Activated naive CD4-positive, alpha-beta T cell treated with anti-CD3 and anti-CD28 coated beads, Interleukin-2, amount 10 ng/mL, durations not matched to agents 7 days and 5 days (primary cell): ENCODE results near the gene DNAH9.
"Not testable (repeated sequence)": the region's sequence is repeated elsewhere in the genome, so short reads cannot be mapped to it uniquely, and the experiment has no call there.

ENCODE experiments used
- CTCF ChIA-PET: fragments of 350-600 bp; sonication (Branson Sonifier 250); formaldehyde crosslinking; loops from one replicate; lab custom pipeline; 2021; ENCODE audit warnings: antibody characterized with exemption; lab: Charles Lee
- DNase-seq: peaks from one replicate; pipeline ENCODE4 v3.0.0-alpha.2; 2020
- H3K27ac Mint-ChIP-seq: one replicate; pipeline ENCODE4 v1.8.0; 2021; ENCODE audit warnings: mild to moderate bottlenecking, moderate library complexity, mixed read lengths
- H3K27me3 Mint-ChIP-seq: one replicate; pipeline ENCODE4 v1.8.0; 2021; ENCODE audit warnings: mild to moderate bottlenecking, mixed read lengths
- H3K36me3 Mint-ChIP-seq: one replicate; pipeline ENCODE4 v1.8.0; 2021; ENCODE audit warnings: mixed read lengths
- H3K4me1 Mint-ChIP-seq: one replicate; pipeline ENCODE4 v1.8.0; 2021; ENCODE audit warnings: mixed read lengths
- H3K4me3 Mint-ChIP-seq: one replicate; pipeline ENCODE4 v1.8.0; 2021; ENCODE audit warnings: mild to moderate bottlenecking, moderate library complexity, mixed read lengths
- H3K9me3 Mint-ChIP-seq: one replicate; pipeline ENCODE4 v1.8.0; 2021; ENCODE audit warnings: mixed read lengths

DNAH9 gene

DNA sequence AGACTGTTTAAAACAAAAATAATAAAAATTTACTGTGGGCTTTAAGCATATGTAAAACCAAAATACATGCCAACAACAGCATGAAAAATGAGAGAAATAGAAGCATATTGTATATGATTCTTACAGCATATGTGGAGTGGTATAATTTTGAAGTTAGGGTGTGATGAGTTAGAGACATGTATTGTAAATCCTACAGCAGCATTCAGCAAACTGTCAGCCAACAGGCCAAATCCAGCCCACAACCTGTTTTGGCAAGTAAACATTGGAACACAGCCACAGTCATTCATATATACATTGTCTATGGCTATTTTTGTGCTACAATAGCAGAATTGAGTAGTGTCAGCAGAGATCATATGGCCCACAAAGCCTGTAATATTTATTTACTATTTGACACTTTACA, 356.7 kb downstream of the DNAH9 start:
- H3K9me3 Mint-ChIP-seq, result peaks cover 21% of the 10 kb centered on the region
- H3K4me3 Mint-ChIP-seq, result no peak overlapping the region
- DNase-seq, result no peak
- H3K27ac Mint-ChIP-seq, result no peak overlapping the region
- no peaks in the 10 kb centered on the region for H3K36me3 Mint-ChIP-seq
- H3K4me1 Mint-ChIP-seq, result no peaks in the 10 kb centered on the region
- no peaks in the 10 kb centered on the region for H3K27me3 Mint-ChIP-seq
- CTCF ChIA-PET, result no interaction called here

DNA sequence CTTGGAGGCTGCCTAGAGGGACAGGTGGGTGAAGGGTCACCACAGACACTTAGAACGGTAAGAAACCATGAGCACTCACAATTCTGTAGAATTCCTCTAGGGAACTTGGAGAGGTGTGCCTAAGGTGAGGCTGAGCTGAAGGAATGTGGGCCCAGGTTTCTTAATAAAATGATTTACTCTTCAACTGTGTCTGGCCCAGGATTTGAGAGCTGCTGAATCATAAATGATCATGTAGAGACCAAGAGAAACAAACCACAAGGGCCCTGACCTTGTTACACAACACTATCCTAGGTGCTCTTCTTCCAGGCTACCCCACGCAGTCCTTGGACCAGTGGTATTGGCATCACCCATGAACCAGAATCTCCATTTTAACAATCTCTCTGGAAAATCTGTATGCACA, 371.3 kb downstream of the DNAH9 start:
- Mint-ChIP-seq H3K27me3 (no peaks in the 10 kb centered on the region), H3K4me1 (no peaks in the 10 kb centered on the region), H3K36me3 (peaks cover 4% of the 10 kb centered on the region), H3K4me3 (no peak overlapping the region), H3K9me3 (peaks cover 33% of the 10 kb centered on the region), H3K27ac (no peak overlapping the region)
- CTCF ChIA-PET, result no interaction called here
- DNase-seq, result no peak

- peaks cover 16% of the 10 kb centered on the region for H3K9me3 Mint-ChIP-seq
- H3K4me3 Mint-ChIP-seq, H3K4me1 Mint-ChIP-seq, H3K27me3 Mint-ChIP-seq, H3K27ac Mint-ChIP-seq, CTCF ChIA-PET, DNase-seq: not testable (repeated sequence)
- peaks cover 22% of the 10 kb centered on the region for H3K36me3 Mint-ChIP-seq
These were observed 374.5 kb downstream of the DNAH9 start for GRCh38 chr17:11972741-11973140.

DNA sequence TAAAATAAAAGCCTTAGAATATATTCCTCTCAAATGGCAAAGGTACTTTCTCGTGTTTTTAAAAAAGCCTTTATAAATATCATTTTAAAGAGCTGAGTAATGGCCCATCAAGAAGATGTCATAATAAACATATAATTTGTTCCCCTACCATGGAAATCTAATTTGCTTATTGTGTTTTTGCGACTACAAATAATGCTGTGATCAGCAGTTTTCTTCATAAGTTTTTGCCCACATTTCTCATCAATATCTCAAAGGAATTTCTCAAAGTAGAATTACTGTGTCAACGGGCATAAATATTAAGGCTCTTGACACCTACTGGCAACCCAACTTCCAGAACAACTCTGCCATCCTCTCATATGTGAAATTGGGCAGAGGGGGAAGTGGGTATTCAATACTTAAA, 381.5 kb downstream of the DNAH9 start:
- H3K27ac Mint-ChIP-seq, result no peak overlapping the region
- H3K9me3 Mint-ChIP-seq, result no peaks in the 10 kb centered on the region
- no peaks in the 10 kb centered on the region for H3K4me1 Mint-ChIP-seq
- no peaks in the 10 kb centered on the region for H3K27me3 Mint-ChIP-seq
- no peak overlapping the region for H3K4me3 Mint-ChIP-seq
- peaks cover 62% of the 10 kb centered on the region for H3K36me3 Mint-ChIP-seq
- CTCF ChIA-PET, result no interaction called here
- no peak for DNase-seq

DNA sequence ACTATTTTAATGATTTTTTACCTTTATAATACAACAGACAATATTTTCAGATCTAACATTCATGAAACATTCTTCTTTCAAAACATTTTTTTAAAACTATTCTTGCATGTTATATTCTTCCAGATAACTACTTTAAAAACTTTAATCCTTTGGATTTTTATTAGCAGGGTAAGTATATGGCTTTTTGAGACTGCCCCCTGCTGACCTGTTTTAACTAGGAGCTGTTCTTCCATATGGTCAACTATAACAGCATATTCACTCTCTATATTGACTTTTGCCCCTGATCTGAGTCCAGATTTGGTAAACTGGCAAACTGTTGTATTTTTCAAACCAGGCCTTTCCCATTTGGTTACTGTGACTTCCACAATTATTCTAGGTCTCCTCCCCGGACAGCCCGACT, 382.5 kb downstream of the DNAH9 start:
- no peak overlapping the region for H3K27ac Mint-ChIP-seq
- no peaks in the 10 kb centered on the region for H3K9me3 Mint-ChIP-seq
- CTCF ChIA-PET, result interaction anchor here (1.7 kb wide), 1 partner anchor 16 kb away, joined by 6 read pairs; the partner anchor contains the start of gene ZNF18
- no peak for DNase-seq
- peaks cover 62% of the 10 kb centered on the region for H3K36me3 Mint-ChIP-seq
- H3K27me3 Mint-ChIP-seq, result no peaks in the 10 kb centered on the region
- H3K4me1 Mint-ChIP-seq, result no peaks in the 10 kb centered on the region
- H3K4me3 Mint-ChIP-seq, result no peak overlapping the region

- Mint-ChIP-seq H3K9me3 (no peaks in the 10 kb centered on the region), H3K36me3 (peaks cover 54% of the 10 kb centered on the region), H3K4me3 (no peak overlapping the region), H3K27me3 (no peaks in the 10 kb centered on the region), H3K27ac (no peak overlapping the region), H3K4me1 (no peaks in the 10 kb centered on the region)
- DNase-seq, result no peak
- CTCF ChIA-PET, result interaction anchor here (1.7 kb wide), 1 partner anchor 15 kb away, joined by 6 read pairs; the partner anchor contains the start of gene ZNF18
These were observed 383.6 kb downstream of the DNAH9 start for GRCh38 chr17:11981862-11982261.

GRCh38 chr17:11986179-11986941, 388.1 kb downstream of the DNAH9 start:
- Mint-ChIP-seq H3K27me3 (no peaks in the 10 kb centered on the region), H3K4me1 (peaks cover 4% of the 10 kb centered on the region), H3K36me3 (peaks cover 56% of the 10 kb centered on the region), H3K9me3 (no peaks in the 10 kb centered on the region), H3K4me3 (no peak overlapping the region), H3K27ac (no peak overlapping the region)
- DNase-seq, result no peak
- CTCF ChIA-PET, result interaction anchor here (1.0 to 1.2 kb wide), 4 partner anchors 11 to 1108 kb away, joined by 3 to 6 read pairs (median 4); partner anchors contain the start of gene ZNF18

DNA sequence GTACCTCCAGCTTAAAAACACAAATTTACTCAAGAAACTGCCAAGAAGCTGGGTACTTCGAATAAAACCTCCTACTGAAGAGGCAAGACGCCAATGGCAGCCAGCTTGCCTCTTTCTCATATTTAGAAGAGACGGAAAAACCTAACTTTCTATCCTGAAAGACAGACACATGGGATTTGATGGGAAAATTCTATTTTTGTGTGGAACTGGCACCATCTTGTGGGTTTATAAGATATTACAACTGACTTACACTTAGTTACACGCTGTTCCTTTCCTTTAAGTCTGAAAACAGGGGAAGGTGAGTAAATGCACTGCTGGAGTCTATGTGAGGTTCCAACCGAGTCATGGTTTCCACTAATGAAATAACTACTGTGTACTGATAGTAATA, 388.7 kb downstream of the DNAH9 start:
- peaks cover 52% of the 10 kb centered on the region for H3K36me3 Mint-ChIP-seq

DNA sequence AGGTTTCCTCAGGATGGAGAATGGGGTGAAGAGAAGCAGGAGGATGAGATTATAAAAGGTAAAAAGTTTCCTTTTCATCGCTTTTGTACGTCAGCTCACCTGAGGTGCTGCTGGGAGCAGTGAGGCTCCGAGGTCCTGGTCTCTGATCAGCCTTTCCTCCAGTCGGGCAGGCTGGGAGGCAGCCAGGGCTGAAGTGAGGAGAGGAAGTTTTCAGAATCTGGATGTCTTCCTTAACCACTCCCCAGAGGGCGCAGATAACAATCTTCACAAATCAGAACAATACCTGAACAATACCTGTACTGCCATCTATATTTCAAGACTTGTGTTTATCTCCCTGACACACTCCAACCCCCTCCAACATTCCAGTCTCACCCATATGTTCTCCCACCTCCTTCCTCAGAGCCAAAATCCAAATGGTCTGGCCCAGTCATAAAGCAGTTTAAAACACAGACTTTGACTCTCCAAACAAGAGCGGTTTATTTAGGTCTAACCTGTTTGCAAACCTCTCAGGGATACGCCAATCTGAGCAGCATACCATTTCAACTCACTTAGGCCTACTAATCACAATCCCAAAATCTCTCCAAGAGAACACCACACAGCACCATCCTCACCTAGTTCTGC, 392.2 kb downstream of the DNAH9 start:
- CTCF ChIA-PET, result no interaction called here
- H3K4me3 Mint-ChIP-seq, result no peak overlapping the region
- DNase-seq, result no peak
- no peaks in the 10 kb centered on the region for H3K27me3 Mint-ChIP-seq
- peaks cover 15% of the 10 kb centered on the region for H3K4me1 Mint-ChIP-seq
- H3K36me3 Mint-ChIP-seq, result peaks cover 39% of the 10 kb centered on the region
- no peaks in the 10 kb centered on the region for H3K9me3 Mint-ChIP-seq
- H3K27ac Mint-ChIP-seq, result no peak overlapping the region

More for the DNA sequence above, 388.7 kb downstream of the DNAH9 start:
- no peak for DNase-seq
- Mint-ChIP-seq H3K9me3 (no peaks in the 10 kb centered on the region), H3K27me3 (no peaks in the 10 kb centered on the region), H3K4me3 (no peak overlapping the region), H3K27ac (no peak overlapping the region), H3K4me1 (peaks cover 4% of the 10 kb centered on the region)
- CTCF ChIA-PET, result interaction anchor here (1.0 to 1.2 kb wide), 4 partner anchors 10 to 1109 kb away, joined by 3 to 6 read pairs (median 4); partner anchors contain the start of gene ZNF18

DNA sequence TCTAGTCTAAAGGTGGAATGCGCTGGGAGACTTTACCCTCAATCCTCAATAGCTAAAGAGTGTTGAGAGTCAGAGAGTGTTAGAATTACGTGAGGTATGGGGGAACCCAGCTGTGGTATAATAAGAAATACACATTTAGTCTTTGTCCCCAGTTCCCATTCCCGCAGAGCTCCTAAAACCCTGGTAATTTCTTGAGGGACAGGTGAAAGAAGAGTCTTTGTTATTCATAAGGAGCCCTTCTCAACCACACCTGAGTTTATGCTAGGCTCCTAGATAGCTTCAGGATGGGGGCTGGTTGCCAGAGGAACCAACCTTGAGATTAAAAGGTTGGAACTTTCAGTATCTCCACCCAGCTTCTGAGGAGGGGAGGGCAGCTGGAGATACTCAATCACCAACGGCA, 393.2 kb downstream of the DNAH9 start:
- H3K4me1 Mint-ChIP-seq, result peaks cover 20% of the 10 kb centered on the region
- H3K27me3 Mint-ChIP-seq, result no peaks in the 10 kb centered on the region
- H3K36me3 Mint-ChIP-seq, result peaks cover 39% of the 10 kb centered on the region
- H3K9me3 Mint-ChIP-seq, result no peaks in the 10 kb centered on the region
- no peak overlapping the region for H3K27ac Mint-ChIP-seq
- no peak overlapping the region for H3K4me3 Mint-ChIP-seq
- no peak for DNase-seq
- CTCF ChIA-PET, result no interaction called here

DNA sequence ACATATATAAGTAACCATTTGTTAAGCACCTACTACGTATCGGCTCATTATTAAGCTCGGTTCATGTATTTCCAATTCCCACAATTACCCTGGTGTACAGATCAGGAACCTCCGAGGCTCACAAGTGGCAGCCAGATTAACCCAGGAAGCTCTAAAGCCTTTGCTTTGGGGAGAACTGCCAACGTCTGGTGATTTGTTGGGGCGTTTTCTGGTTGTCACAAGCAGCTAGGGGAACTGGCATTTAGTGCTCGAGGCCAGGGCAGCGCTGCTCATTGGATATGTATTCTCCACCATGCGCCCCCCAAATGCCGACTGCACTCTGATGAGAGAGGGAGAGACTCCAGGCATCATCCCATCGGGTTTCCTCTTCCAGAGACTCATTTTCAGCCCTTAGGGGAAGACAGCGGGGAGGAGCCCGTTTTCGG, 398.5 kb downstream of the DNAH9 start:
- CTCF ChIA-PET, result interaction anchor here (1.3 to 1.9 kb wide), 4 partner anchors 9 to 23 kb away, joined by 4 to 6 read pairs (median 6); no protein-coding TSS in a partner anchor
- Mint-ChIP-seq H3K27ac (peak overlapping the region; percentile 93), H3K4me1 (peaks cover 27% of the 10 kb centered on the region), H3K27me3 (no peaks in the 10 kb centered on the region), H3K9me3 (no peaks in the 10 kb centered on the region), H3K4me3 (peak overlapping the region; percentile 82), H3K36me3 (peaks cover 9% of the 10 kb centered on the region)
- DNase-seq, result peak; percentile 57

DNA sequence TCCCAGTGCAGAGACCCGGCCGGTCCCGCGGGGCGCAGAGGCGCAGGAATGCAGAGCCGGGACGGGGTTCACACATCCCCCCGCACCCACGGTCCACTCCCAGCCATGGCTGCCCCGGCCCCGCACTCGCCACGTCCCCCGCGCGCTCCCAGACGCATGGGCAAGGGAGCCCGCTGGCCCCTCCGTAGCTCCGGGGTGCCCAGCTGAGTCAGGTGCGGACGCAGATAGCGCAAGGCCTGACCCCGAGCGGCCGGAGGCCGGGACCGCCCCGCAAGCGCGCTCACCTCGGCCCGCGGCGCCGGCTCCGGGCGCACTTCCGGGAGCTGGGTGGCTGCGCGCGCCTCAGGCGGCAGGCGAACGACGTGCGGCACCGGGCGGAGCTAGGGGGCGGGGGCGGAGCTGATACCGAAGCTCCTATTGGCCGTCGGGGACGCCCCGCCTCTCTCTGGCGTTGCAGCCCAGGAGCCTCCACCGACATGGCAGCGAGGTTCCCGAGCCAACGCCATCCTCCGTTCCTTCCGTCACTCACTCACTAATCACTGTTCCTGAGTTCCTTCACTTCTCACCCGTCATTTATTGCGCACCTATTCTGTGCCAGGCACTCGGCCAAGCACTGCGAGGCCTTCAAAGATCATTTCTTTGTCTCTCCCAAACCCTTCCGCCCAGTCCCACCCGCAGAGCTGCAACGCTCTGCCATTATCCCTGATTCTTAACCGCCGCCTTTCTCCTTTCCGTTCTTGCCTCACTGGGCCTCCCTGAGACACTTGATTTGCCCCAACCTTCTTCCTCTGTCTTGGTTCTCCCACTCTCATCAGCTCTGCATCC, 399.1 kb downstream of the DNAH9 start, which contains the start of gene ZNF18:
TSS of gene ZNF18 (minus strand) at position 329 of the 825 bp plus-strand sequence. CDS start 4,646 bp downstream, outside the sequence.
- peaks cover 8% of the 10 kb centered on the region for H3K36me3 Mint-ChIP-seq
- no peaks in the 10 kb centered on the region for H3K9me3 Mint-ChIP-seq
- DNase-seq, result peak; percentile 97
- peak within 1 kb of the TSS; percentile 82 for H3K4me3 Mint-ChIP-seq
- H3K27ac Mint-ChIP-seq, result peak within 1 kb of the TSS; percentile 93
- CTCF ChIA-PET, result interaction anchor here (1.3 to 1.9 kb wide), 5 partner anchors 9 to 25 kb away, joined by 3 to 6 read pairs (median 5); no protein-coding TSS in a partner anchor
- H3K4me1 Mint-ChIP-seq, result peaks cover 27% of the 10 kb centered on the region
- no peaks in the 10 kb centered on the region for H3K27me3 Mint-ChIP-seq

DNA sequence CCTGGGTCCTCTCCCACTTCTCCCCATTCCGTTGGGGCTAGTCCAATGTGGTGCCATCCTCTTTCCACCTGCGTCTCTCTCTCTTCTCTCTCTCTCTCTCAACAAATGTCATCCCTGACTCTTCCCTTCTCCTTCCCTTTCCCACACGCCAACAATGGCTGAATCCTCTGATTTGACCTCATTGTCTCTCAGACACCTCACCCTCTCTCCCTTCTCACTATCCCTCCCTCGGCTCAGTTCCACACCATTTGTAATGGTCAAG, 399.6 kb downstream of the DNAH9 start:
- H3K36me3 Mint-ChIP-seq, result peaks cover 6% of the 10 kb centered on the region
- CTCF ChIA-PET, result interaction anchor here (0.7 to 1.9 kb wide), 3 partner anchors 11 to 27 kb away, joined by 3 to 6 read pairs (median 3); no protein-coding TSS in a partner anchor
- peak overlapping the region; percentile 85 for H3K27ac Mint-ChIP-seq
- H3K9me3 Mint-ChIP-seq, result no peaks in the 10 kb centered on the region
- H3K27me3 Mint-ChIP-seq, result no peaks in the 10 kb centered on the region
- peaks cover 26% of the 10 kb centered on the region for H3K4me1 Mint-ChIP-seq
- DNase-seq, result no peak
- peak overlapping the region; percentile 82 for H3K4me3 Mint-ChIP-seq

DNA sequence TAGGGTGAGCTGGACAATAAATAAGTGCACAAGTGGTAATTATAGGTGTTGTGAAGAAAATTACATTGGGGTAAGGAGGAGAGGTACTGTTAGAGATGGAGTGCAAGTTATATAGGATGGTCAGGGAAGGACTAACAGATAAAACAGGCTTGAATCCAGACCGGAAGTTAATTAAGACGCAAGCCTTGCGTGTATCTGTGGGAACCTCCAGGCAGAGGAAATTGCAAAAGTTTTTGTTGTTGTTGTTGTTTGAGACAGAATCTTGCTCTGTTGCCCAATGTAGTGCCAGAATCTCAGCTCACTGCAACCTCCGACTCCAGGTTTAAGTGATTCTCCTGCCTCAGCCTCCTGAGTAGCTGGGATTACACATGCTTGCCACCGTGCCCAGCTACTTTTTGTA, 401.4 kb downstream of the DNAH9 start:
- no peak for DNase-seq
- Mint-ChIP-seq H3K4me1 (peaks cover 22% of the 10 kb centered on the region), H3K27ac (no peak overlapping the region), H3K27me3 (no peaks in the 10 kb centered on the region), H3K36me3 (no peaks in the 10 kb centered on the region), H3K4me3 (no peak overlapping the region), H3K9me3 (no peaks in the 10 kb centered on the region)
- CTCF ChIA-PET, result interaction anchor here (1.1 kb wide), 1 partner anchor 21 kb away, joined by 3 read pairs; the partner anchor contains the start of gene MAP2K4
